ENCODE measurements around the gene WFS1.

Gene WFS1

GRCh38 chr4:6262847-6263487 is 6.7 kb upstream of the WFS1 start:
- DNase-seq, result no peak

- no peak for DNase-seq
Measured at GRCh38 chr4:6263526-6264224, 6.0 kb upstream of the WFS1 start.

- DNase-seq, result no peak
Measured at GRCh38 chr4:6264225-6264540, 5.5 kb upstream of the WFS1 start.

GRCh38 chr4:6265546-6265945 is 4.1 kb upstream of the WFS1 start:
- DNase-seq, result no peak

- DNase-seq, result no peak
Measured at GRCh38 chr4:6267573-6267972, 2.1 kb upstream of the WFS1 start.

- no peak for DNase-seq
Measured at GRCh38 chr4:6268650-6269615, 717 bp upstream of the WFS1 start.

GRCh38 chr4:6270636-6271121 is 1.0 kb downstream of the WFS1 start:
- DNase-seq, result no peak

- no peak for DNase-seq
Measured at GRCh38 chr4:6271206-6271605, 1.6 kb downstream of the WFS1 start.

- no peak for DNase-seq
Measured at GRCh38 chr4:6271701-6272465, 2.2 kb downstream of the WFS1 start.

GRCh38 chr4:6272863-6273660 is 3.4 kb downstream of the WFS1 start:
- no peak for DNase-seq

GRCh38 chr4:6273661-6273990 is 4.0 kb downstream of the WFS1 start:
- no peak for DNase-seq

GRCh38 chr4:6275351-6275750 is 5.7 kb downstream of the WFS1 start:
- DNase-seq, result no peak

- DNase-seq, result no peak
Measured at GRCh38 chr4:6275898-6276806, 6.5 kb downstream of the WFS1 start.

GRCh38 chr4:6277139-6277802 is 7.6 kb downstream of the WFS1 start:
- no peak for DNase-seq

- no peak for DNase-seq
Measured at GRCh38 chr4:6277935-6278800, 8.5 kb downstream of the WFS1 start.

- no peak for DNase-seq
Measured at GRCh38 chr4:6278801-6279197, 9.1 kb downstream of the WFS1 start.

GRCh38 chr4:6279582-6280289 is 10.1 kb downstream of the WFS1 start:
- DNase-seq, result no peak

GRCh38 chr4:6280365-6280996 is 10.8 kb downstream of the WFS1 start:
- DNase-seq, result no peak

Data from NCI-H526 treated with DMSO at 0.1 percent for 48 hours (cell line).